ENCODE data around the gene RABGAP1L. TPM values are rescaled to one million over a fixed set of nuclear protein-coding genes. Genes with fewer than 3 reads are reported as not detected.
A peak's percentile ranks its signal among the peaks of the same experiment; 100 is the strongest.
"Not testable (repeated sequence)": the region's sequence is repeated elsewhere in the genome, so short reads cannot be mapped to it uniquely, and the experiment has no call there.

The RABGAP1L gene
- total RNA-seq, 1 donor from 2014 or later, result 53.6 TPM

GRCh38 chr1:174700775-174701174 is 541.5 kb downstream of the RABGAP1L start:
- DNase-seq (no peak), ATAC-seq (ENCODE audit: poor library complexity) (no peak)

GRCh38 chr1:174701565-174701964 is 542.2 kb downstream of the RABGAP1L start:
- intact Hi-C loops (cut with DNase I), result no loop called here
- ATAC-seq (ENCODE audit: poor library complexity), result no peak
- DNase-seq, result no peak

More at GRCh38 chr1:174700775-174701174, 541.5 kb downstream of the RABGAP1L start:
- intact Hi-C loops (cut with DNase I), result no loop called here

- DNase-seq (no peak), ATAC-seq (ENCODE audit: poor library complexity) (no peak)
- intact Hi-C loops (cut with DNase I), result no loop called here
These were observed 542.7 kb downstream of the RABGAP1L start for GRCh38 chr1:174702011-174702410.

GRCh38 chr1:174703309-174703708 is 544.0 kb downstream of the RABGAP1L start:
- intact Hi-C loops (cut with DNase I), result no loop called here
- ATAC-seq (ENCODE audit: poor library complexity) (no peak), DNase-seq (no peak)

GRCh38 chr1:174704300-174704699 is 545.0 kb downstream of the RABGAP1L start:
- DNase-seq, result no peak
- intact Hi-C loops (cut with DNase I), result no loop called here
- peak; percentile 71 for ATAC-seq (ENCODE audit: poor library complexity)

DNA sequence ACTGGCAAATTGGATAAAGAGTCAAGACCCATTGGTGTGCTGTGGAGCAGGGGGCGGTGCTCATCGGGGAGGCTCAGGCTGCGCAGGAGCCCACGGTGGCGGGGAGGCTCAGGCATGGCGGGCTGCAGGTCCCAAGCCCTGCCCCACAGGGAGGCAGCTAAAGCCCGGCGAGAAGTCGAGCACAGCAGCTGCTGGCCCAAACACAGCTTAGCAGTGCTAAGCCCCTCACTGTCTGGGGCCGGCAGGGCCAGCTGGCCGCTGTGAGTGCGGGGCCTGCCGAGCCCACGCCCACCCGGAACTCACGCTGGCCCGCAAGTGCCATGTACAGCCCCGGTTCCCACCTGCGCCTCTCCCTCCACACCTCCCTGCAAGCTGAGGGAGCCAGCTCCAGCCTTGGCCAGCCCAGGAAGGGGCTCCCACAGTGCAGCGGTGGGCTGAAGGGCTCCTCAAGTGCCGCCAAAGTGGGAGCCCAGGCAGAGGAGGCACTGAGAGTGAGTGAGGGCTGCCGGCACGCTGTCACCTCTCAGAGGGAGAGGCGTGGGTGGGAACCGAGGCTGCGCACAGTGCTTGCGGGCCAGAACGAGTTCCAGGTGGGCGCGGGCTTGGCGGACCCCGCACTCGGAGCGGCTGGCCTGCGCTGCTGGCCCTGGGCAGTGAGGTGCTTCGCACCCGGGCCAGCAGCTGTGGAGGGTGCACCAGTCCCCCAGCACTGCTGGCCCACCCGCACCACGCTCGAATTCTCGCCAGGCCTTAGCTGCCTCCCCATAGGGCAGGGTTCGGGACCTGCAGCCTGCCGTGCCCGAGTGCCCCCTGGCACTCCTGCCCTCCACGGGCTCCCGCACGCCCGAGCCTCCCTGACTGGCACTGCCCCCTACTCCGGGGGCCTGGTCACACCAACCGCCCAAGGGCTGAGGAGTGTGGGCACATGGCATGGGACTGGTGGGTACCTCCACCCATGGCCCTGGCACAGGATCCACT is 551.8 kb downstream of the RABGAP1L start:
- ATAC-seq (ENCODE audit: poor library complexity), result no peak
- intact Hi-C loops (cut with DNase I), result no loop called here

GRCh38 chr1:174711848-174712247 is 552.5 kb downstream of the RABGAP1L start:
- intact Hi-C loops (cut with DNase I); DNase-seq; ATAC-seq (ENCODE audit: poor library complexity): not testable (repeated sequence)

More for the DNA sequence above, 551.8 kb downstream of the RABGAP1L start:
- no peak for DNase-seq

- ATAC-seq (ENCODE audit: poor library complexity), result no peak
These were observed 553.2 kb downstream of the RABGAP1L start for GRCh38 chr1:174712541-174712940.

DNA sequence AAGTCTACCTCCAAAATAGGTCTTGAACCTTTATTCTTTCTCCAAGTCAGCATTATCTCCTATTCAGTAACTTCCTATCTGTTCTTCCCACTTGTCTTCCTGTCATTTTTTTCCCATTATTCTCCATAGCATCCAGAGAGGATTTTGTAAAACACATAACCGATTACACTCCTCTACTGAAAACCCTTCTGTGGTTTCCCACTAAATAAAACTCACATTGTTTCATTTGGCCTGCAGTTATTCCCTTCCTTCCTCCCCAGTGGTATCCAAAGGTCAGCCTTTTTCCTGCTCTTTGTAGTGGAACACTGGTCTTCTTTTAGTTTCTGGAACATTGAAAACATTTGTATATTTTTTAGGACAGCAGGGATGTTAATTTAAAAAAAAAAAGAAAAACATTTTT is 554.5 kb downstream of the RABGAP1L start:
- intact Hi-C loops (cut with DNase I), result no loop called here
- ATAC-seq (ENCODE audit: poor library complexity) (no peak), DNase-seq (no peak)

More at GRCh38 chr1:174712541-174712940, 553.2 kb downstream of the RABGAP1L start:
- intact Hi-C loops (cut with DNase I), result no loop called here
- DNase-seq, result no peak

DNA sequence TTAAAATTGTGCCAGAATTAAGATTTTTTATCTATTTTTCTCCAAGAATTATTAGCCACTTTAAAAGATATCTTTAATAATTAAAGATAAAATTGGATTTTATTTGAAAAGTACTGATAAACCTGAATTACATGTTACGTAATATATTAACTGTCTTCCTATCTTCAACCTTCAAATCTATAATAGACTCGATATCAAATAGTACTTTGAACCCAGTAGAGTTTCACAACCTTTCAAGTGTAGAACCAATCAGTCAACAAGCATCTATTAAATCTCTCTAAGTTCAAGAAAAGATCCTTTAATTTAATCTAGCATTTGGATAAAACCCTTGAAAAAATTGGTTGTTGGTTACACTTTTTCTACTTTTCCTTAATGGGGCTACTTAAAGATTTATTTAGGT is 559.9 kb downstream of the RABGAP1L start:
- intact Hi-C loops (cut with DNase I), result no loop called here
- ATAC-seq (ENCODE audit: poor library complexity) (no peak), DNase-seq (no peak)

DNA sequence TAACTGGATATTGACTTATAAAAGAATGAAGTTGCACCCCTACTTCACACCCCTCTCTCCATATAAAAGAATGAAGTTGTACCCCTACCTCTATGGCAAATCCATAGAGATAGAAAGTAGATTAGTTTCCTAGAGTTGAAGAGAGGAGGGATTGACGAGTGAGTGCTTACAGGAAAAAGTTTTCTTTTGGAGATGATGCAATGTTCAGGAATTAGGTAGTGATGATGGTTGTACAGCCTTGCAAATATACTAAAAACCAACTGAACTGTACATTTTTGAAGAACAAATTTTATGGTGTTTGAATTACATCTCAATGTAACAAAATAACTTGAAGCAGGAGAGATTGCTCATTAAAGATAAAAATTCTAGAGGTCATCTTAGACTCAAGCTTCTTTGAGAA is 561.3 kb downstream of the RABGAP1L start:
- ATAC-seq (ENCODE audit: poor library complexity) (no peak), DNase-seq (no peak)
- intact Hi-C loops (cut with DNase I), result no loop called here

- intact Hi-C loops (cut with DNase I), result no loop called here
- DNase-seq (no peak), ATAC-seq (ENCODE audit: poor library complexity) (no peak)
These were observed 561.9 kb downstream of the RABGAP1L start for GRCh38 chr1:174721246-174721645.

- DNase-seq, result no peak
- ATAC-seq (ENCODE audit: poor library complexity), result no peak
- intact Hi-C loops (cut with DNase I), result no loop called here
These were observed 564.5 kb downstream of the RABGAP1L start for GRCh38 chr1:174723816-174724215.

DNA sequence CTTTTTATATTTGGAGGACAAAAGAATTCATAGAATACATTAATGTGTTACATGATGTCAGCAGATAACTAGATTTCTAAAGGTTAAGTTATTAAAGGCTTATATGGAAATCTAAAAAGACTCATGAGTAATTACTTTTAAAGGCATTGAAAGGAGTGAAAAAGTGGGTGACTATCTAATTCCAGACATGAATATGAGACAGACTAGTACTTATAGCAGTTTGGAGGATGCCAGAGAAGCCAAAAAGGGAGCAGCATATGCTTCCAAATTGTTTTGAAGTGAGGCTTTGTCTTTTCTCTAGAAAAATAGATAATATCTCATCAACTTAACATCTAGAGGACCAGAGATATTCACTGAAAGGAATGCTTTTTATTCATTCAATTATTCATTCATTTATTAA is 564.9 kb downstream of the RABGAP1L start:
- ATAC-seq (ENCODE audit: poor library complexity) (no peak), DNase-seq (no peak)
- intact Hi-C loops (cut with DNase I), result no loop called here

DNA sequence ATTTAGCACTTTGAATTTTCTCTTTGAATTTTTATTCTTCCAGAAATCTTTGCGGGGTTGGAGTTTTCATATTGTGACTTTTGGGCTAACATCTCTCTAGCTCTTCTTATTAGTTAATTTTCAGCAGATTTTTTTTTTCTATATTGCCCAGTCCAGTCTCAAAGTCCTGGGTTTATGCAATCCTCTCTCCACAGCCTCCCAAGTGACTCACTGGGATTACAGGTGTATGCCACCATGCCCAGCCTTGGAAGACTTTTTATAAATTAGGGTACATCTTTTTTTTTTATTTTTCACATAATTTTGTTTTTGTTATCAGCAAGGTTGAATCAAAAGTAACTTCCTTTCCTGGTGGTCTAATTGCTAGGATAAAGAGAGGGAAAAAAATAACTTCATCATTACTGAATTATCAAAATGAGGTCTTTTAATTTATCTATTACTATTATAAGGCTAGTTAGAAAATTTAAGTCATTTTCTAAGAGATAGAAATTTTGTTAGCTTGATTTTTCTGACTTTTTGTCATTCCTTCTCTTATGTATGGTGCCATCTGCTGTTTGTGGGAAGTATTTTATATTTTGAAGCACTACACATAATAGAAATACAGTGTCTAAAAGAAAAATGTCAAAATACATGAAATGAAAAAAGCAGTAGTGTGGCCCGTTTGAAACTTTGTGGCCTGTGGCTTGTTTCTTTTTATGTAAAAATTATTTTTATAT is 567.0 kb downstream of the RABGAP1L start:
- ATAC-seq (ENCODE audit: poor library complexity) (no peak), DNase-seq (no peak)
- intact Hi-C loops (cut with DNase I), result loop anchor here (5.0 kb wide), 1 partner anchor 464 kb away; no protein-coding TSS in a partner anchor

DNA sequence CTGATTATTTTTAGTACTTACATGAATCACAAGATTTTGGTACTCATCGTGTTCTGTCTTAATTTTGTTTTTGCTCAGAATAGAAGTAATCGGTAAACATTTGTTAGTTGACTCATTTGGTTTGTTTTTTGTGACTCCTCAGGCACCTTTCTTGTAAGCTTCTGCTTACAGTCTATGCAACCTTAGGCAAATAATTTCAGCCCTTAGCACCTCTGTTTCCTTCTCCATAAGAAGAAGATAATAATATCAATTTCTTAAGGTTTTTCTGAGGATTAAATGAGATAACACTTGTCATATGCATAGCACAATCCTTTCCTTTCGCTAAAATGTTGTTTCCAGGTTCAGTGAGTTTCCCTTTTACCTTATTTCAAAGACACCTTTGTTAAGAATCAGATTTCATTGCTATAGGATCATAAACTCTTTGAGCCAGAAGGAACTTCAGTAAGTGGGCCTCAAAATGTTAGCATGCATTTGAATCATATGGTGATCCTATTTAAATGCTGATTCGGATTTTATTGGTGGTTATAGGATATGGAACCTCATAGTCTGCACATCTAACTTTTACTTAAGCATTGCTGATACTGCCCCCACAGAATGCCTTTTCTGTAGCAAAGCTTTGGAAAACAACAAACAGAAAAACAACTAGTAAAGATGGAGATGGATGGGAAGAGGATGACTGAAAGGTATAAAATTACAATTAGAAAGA is 567.7 kb downstream of the RABGAP1L start:
- no peak for ATAC-seq (ENCODE audit: poor library complexity)
- no peak for DNase-seq
- intact Hi-C loops (cut with DNase I), result loop anchor here (5.0 kb wide), 1 partner anchor 465 kb away; no protein-coding TSS in a partner anchor

- DNase-seq (no peak), ATAC-seq (ENCODE audit: poor library complexity) (no peak)
- intact Hi-C loops (cut with DNase I), result no loop called here
These were observed 575.0 kb downstream of the RABGAP1L start for GRCh38 chr1:174734270-174734669.

GRCh38 chr1:174736831-174737230 is 577.5 kb downstream of the RABGAP1L start:
- intact Hi-C loops (cut with DNase I), result no loop called here
- no peak for ATAC-seq (ENCODE audit: poor library complexity)
- DNase-seq, result no peak
